ACHN (cell line): ENCODE measurements around the gene SH3D19.
"Not testable (repeated sequence)": the region's sequence is repeated elsewhere in the genome, so short reads cannot be mapped to it uniquely, and the experiment has no call there.

ENCODE experiments used
- DNase-seq: peaks from one replicate; pipeline ENCODE4 v3.0.0-alpha.2; 2015
- in situ Hi-C: cut with HindIII; loops from 2 replicates; pipeline ENCODE4 v1.10.0; 2017; ENCODE audit warnings: low sequenced_read_pairs, low pct_ligation_motif_present, low pct_unique_long_range_greater_than_20kb

The SH3D19 gene

GRCh38 chr4:151323667-151324066, 1.7 kb downstream of the SH3D19 start:
- DNase-seq = no peak
- in situ Hi-C loops = no loop called here

GRCh38 chr4:151322570-151322969, 2.8 kb downstream of the SH3D19 start:
- in situ Hi-C loops = no loop called here
- DNase-seq = no peak

- in situ Hi-C loops = not testable (repeated sequence)
- peak; percentile 19 for DNase-seq
These were observed 3.2 kb downstream of the SH3D19 start for GRCh38 chr4:151322161-151322560.

- in situ Hi-C loops = no loop called here
These were observed 3.8 kb downstream of the SH3D19 start for GRCh38 chr4:151321586-151321985.

GRCh38 chr4:151319490-151319889, 5.9 kb downstream of the SH3D19 start:
- in situ Hi-C loops = no loop called here
- DNase-seq = no peak

More at GRCh38 chr4:151321586-151321985, 3.8 kb downstream of the SH3D19 start:
- no peak for DNase-seq

- in situ Hi-C loops = no loop called here
- DNase-seq = no peak
These were observed 6.9 kb downstream of the SH3D19 start for GRCh38 chr4:151318307-151319006.

GRCh38 chr4:151316645-151317044, 8.8 kb downstream of the SH3D19 start:
- no peak for DNase-seq
- in situ Hi-C loops = no loop called here

GRCh38 chr4:151315212-151315886, 10.1 kb downstream of the SH3D19 start:
- DNase-seq = no peak
- in situ Hi-C loops = no loop called here

GRCh38 chr4:151314479-151314878, 10.9 kb downstream of the SH3D19 start:
- in situ Hi-C loops = no loop called here
- DNase-seq = no peak

DNA sequence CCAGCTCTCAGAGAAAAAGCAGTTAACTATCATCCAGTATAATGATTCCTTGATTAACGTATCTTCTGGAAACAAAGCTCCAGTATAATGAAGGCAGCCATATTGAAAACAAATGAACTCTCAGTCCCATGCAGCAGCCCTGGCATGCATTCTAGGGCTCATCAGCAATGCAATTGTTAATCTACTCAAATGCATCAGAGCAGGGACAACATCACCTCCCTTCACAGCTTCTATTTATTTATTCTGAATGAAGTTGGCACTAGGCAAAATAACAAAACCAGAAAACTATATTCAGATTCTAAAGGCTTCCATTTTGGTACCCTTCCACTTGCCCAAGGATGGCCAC, 11.4 kb downstream of the SH3D19 start:
- in situ Hi-C loops = no loop called here
- DNase-seq = no peak

GRCh38 chr4:151313306-151314009, 11.9 kb downstream of the SH3D19 start:
- DNase-seq = no peak
- in situ Hi-C loops = no loop called here

DNA sequence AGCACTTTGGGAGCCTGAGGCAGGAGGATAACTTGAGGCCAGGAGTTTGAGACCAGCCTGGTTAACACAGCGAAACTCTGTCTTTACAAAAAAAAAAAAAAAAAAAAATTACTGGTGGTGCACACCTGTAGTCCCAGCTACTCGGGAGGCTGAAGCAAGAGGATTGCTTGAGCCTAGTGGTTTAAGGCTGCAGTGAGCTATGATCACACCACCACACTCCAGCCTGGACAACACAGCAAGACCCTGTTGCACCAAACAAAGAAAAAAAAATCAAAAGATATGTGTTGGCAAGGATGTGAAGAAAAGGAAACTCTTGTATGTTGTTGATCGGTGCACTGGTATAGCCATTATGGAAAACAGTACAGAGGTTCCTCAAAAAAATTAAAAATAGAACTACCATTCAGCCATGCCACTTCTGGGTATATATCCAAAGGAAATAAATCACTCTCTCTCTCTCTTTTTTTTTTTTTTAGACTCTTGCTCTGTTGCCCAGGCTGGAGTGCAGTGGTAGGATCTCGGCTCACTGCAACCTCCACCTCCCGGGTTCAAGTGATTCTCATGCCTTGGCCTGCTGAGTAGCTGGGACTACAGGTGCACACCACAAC, 15.2 kb downstream of the SH3D19 start:
- in situ Hi-C loops = no loop called here
- no peak for DNase-seq

- in situ Hi-C loops = no loop called here
- DNase-seq = peak; percentile 10
These were observed 20.6 kb downstream of the SH3D19 start for GRCh38 chr4:151304755-151305154.

DNA sequence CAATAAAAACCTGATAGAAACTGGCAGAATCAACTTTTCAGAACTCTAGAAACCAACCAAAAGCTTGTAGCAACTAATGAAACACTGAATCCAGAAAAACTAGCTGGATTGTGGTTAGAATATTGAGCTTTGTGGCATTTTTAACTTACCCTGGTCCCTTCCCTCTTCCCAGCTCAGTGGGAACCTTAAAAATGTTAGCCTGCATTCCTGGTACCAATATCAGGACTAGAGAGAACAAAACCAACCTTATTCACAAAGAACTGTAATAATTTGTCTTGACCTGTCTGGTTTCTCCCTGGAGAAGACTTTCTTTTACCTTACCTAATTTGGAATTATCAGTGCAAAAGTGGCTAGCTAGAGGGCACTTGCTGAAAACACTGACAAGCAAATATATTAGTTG, 21.2 kb downstream of the SH3D19 start:
- no peak for DNase-seq
- in situ Hi-C loops = no loop called here

GRCh38 chr4:151302432-151302831, 23.0 kb downstream of the SH3D19 start:
- in situ Hi-C loops = no loop called here
- no peak for DNase-seq

- DNase-seq = no peak
- in situ Hi-C loops = no loop called here
These were observed 28.2 kb downstream of the SH3D19 start for GRCh38 chr4:151297170-151297569.

DNA sequence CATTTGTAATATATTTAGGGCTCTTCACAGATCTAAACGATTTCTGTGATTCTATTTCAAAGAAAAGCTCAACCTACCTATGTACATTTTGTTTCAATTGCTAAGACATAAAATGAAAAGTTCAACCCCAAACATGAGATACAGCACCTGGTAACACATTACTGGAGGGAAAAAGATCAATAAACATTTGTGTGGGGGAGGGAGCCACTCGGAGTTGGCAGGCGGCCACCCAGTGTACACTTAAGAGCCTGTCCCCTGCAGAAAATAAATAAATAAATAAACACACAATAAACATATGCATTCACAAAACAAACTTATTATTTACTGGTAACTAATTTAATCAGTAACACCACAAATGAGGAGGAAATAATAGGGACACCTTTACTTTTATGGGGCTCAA, 29.2 kb downstream of the SH3D19 start:
- DNase-seq = no peak
- in situ Hi-C loops = no loop called here

- in situ Hi-C loops = no loop called here
- no peak for DNase-seq
These were observed 30.4 kb downstream of the SH3D19 start for GRCh38 chr4:151294833-151295496.

DNA sequence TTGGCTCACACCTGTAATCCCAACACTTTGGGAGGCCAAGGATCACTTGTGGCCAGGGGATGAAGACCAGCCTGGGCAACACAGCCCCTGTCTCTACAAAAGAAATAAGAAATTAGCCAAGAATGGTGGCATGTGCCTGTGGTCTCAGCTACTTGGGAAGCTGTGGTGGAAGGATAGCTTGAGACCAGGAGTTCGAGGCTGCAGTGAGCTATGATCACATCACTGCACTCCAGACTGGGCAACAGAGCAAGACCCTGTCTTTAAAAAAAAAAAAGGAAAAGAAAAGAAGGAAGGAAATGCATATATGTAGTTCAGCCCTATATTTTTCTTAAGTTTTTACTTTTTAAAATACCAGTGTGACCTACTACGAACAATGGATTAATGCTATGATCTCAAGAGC, 33.4 kb downstream of the SH3D19 start:
- DNase-seq = no peak
- in situ Hi-C loops = no loop called here
